Stomach (tissue), 9 donors: ENCODE results near the gene PDPK1. TPM values are rescaled to one million over a fixed set of nuclear protein-coding genes. Genes with fewer than 3 reads are reported as not detected.
"Not testable (repeated sequence)": the region's sequence is repeated elsewhere in the genome, so short reads cannot be mapped to it uniquely, and the experiment has no call there.

Experiments
- DNase-seq, 2 donors: peaks; one replicate each; pipeline versions ENCODE4 v3.0.0 to v3.0.0-alpha.2; 2013 to 2019
- H3K27ac ChIP-seq, 5 donors: fragments of 200-600 bp in 4 of 5; sonication (generic) in 4 of 5; one replicate each; pipeline ENCODE4 v1.5.1; 2013 to 2019; ENCODE audit warnings: mild to moderate bottlenecking in 1 of 5, moderate library complexity in 1 of 5
- H3K27me3 ChIP-seq, 3 donors: fragments of 200-600 bp; sonication (generic); one replicate each; pipeline ENCODE4 v1.5.1; 2017 to 2019; ENCODE audit warnings: mixed run types in 1 of 3
- H3K36me3 ChIP-seq, 4 donors: fragments of 200-600 bp; sonication (generic); 1 replicate in 3 of 4; 2 replicates in 1 of 4; pipeline ENCODE4 v1.5.1; 2016 to 2019
- H3K4me1 ChIP-seq, 4 donors: fragments of 200-600 bp; sonication (generic); one replicate each; pipeline ENCODE4 v1.5.1; 2016 to 2019
- H3K4me3 ChIP-seq, 4 donors: fragments of 200-600 bp; sonication (generic) in 3 of 4; one replicate each; pipeline ENCODE4 v1.5.1; 2016 to 2019; ENCODE audit warnings: mild to moderate bottlenecking in 1 of 4
- H3K9me3 ChIP-seq, 4 donors: fragments of 200-600 bp; sonication (generic); one replicate each; pipeline ENCODE4 v1.5.1; 2016 to 2019
- EP300 ChIP-seq: sonication (generic); formaldehyde crosslinking; IDR thresholded peaks from one replicate; pipeline ENCODE4 v1.6.1; 2017; ENCODE audit warnings: antibody characterized with exemption
- POLR2A ChIP-seq, 4 donors: fragments of 450-650 bp; IDR thresholded peaks; one replicate each; pipeline ENCODE4 v1.6.1; 2016; ENCODE audit warnings: antibody characterized with exemption in 4 of 4, control low read depth in 2 of 4, mild to moderate bottlenecking in 1 of 4, moderate library complexity in 1 of 4
- POLR2AphosphoS5 ChIP-seq, 3 donors: sonication (generic); formaldehyde crosslinking; IDR thresholded peaks; one replicate each; pipeline ENCODE4 v1.6.1; 2016; ENCODE audit warnings: antibody characterized with exemption in 3 of 3
- WGBS, 5 donors: extraction: QIAGEN DNeasy Blood & Tissue Kit in 3 of 5; methylation state at CpG; one replicate each; pipeline versions ENCODE4 v1.1.5 to v1.1.7; 2013 to 2018; 5-methylcytosine and 5-hydroxymethylcytosine counted together
- intact Hi-C: fragments of 100-400 bp; cut with DNase I; formaldehyde crosslinking; loops from one replicate; pipeline ENCODE4 v1.15.1; 2023; ENCODE audit warnings: low total_unique reads
- polyA plus RNA-seq, 3 donors: library from polyadenylated mRNA; stranded (reverse); fragments of 200-250 nt; gene quantifications; one replicate each; pipeline ENCODE4 v1.2.3, GENCODE V29; 2013
- total RNA-seq, 5 donors: library from RNA; depleted of rRNA; stranded (reverse); fragments of >200 nt; gene quantifications; one replicate each; pipeline versions ENCODE4 v1.1.0 to v1.2.3, GENCODE V29; 2014 to 2016
- TF ChIP-seq, protein P1 (sequence below), 7 experiments: fragments of 450-650 bp in 4 of 7; fragments of 200-600 bp in 3 of 7; sonication (generic) in 3 of 7; IDR thresholded peaks; one replicate each; pipeline ENCODE4 v1.5.1; 2016 to 2019; ENCODE audit warnings: antibody characterized with exemption in 7 of 7, control low read depth in 2 of 7, mild to moderate bottlenecking in 1 of 7
- donor health status: healthy with polysubstance abuse.
- donor health status: Bipolar disorder and iron deficiency.
- donor health status: healthy.

Gene PDPK1
- total and polyA plus RNA-seq, 8 donors, result 7.0 to 86.9 (median 23.6) TPM

DNA sequence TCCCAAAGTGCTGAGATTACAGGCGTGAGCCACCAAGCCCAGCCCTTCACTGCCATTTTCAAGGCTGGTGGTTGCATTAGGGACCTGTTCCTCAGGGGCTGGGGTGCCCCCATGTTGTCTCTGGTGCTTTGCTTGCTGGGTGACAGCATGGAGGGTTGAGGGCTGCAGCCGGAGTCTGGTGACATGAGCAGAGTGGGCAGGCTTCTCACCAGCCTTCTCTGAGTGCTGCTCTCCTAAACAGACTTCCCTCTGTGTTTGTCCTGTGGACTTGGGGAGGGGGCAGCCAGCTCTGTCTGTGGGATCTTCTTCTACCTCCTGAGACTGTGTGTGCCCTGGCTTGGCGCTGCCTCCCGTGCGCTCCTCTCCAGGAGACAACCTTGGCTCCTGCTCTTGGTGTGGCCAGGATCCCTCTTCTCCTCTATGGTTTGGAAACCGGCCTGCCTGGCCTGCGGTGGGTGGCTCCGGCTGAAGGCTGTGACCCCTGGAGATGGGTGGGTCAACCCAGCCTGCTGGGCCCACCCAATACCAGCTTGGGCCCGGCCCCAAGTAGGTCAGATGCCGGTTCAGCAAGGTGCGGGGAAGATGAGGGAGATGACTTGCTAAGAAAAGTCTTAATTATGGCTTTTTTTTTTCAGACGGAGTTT, 72.1 kb downstream of the PDPK1 start:
- intact Hi-C loops, result no loop called here
- Histone ChIP-seq H3K36me3 (peaks cover 17 to 22% (median 21%) of the 10 kb centered on the region in 4 donors), H3K27ac (no peak overlapping the region), H3K4me1 (peaks cover 0 to 18% (median 10%) of the 10 kb centered on the region in 4 donors), H3K27me3 (no peaks in the 10 kb centered on the region), H3K9me3 (no peaks in the 10 kb centered on the region), H3K4me3 (no peak overlapping the region)
- 80 to 91% (median 86%) methylated on average over 6 to 12 of the region's 12 CpGs for WGBS, 5 donors
- no peak for DNase-seq
- TF ChIP-seq POLR2A (IDR thresholded peaks at IDR 0.05) (no peak), EP300 (no peak), POLR2AphosphoS5 (IDR thresholded peaks at IDR 0.05) (no peak)
- TF ChIP-seq, protein P1, sequence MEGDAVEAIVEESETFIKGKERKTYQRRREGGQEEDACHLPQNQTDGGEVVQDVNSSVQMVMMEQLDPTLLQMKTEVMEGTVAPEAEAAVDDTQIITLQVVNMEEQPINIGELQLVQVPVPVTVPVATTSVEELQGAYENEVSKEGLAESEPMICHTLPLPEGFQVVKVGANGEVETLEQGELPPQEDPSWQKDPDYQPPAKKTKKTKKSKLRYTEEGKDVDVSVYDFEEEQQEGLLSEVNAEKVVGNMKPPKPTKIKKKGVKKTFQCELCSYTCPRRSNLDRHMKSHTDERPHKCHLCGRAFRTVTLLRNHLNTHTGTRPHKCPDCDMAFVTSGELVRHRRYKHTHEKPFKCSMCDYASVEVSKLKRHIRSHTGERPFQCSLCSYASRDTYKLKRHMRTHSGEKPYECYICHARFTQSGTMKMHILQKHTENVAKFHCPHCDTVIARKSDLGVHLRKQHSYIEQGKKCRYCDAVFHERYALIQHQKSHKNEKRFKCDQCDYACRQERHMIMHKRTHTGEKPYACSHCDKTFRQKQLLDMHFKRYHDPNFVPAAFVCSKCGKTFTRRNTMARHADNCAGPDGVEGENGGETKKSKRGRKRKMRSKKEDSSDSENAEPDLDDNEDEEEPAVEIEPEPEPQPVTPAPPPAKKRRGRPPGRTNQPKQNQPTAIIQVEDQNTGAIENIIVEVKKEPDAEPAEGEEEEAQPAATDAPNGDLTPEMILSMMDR (IDR thresholded peaks at IDR 0.05), result no peak

DNA sequence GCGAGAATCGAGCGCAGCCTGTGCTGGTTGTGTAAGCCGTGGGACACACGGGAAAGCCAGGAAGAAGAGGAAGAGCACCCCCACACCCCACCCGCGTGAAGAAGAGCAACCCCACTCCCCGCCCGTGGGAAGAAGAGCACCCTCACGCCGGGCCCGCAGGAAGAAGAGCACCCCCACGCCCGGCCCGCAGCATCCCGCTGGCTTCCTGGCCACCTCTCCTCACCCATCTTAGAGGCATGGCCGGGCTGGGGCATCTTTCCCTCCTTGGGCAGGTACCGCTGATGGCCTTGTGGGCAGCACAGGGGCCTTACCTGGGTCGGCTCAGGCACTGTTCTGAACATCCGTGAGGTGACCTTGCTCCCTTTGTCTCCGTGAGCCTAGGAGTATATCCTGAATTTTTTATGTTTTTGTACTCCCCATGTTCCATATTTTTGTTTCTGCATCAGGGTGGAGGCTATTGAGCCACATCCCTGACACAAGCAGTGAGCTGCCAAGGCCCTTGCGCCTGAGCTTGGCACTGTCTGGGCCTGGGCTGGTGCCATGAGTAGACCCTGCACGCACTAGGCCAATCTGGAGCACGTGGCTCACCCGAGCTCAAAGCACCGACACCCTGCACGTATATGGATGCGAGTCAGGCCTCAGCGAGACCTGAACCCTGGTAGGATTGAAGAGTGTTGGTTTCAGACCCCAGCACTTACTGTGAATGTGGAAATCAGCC, 73.1 kb downstream of the PDPK1 start:
- intact Hi-C loops, result no loop called here
- Histone ChIP-seq H3K4me3 (no peak overlapping the region), H3K9me3 (no peaks in the 10 kb centered on the region), H3K36me3 (peaks cover 18 to 25% (median 24%) of the 10 kb centered on the region in 4 donors), H3K4me1 (peaks cover 0 to 14% (median 4%) of the 10 kb centered on the region in 4 donors), H3K27ac (no peak overlapping the region), H3K27me3 (no peaks in the 10 kb centered on the region)
- 92 to 93% (median 93%) methylated on average over 26 to 29 of the region's 29 CpGs for WGBS, 5 donors
- TF ChIP-seq, protein P1 (IDR thresholded peaks at IDR 0.05), result no peak
- no peak for TF ChIP-seq EP300
- TF ChIP-seq POLR2A (IDR thresholded peaks at IDR 0.05), result no peak
- TF ChIP-seq POLR2AphosphoS5 (IDR thresholded peaks at IDR 0.05), result no peak
- DNase-seq, result no peak

DNA sequence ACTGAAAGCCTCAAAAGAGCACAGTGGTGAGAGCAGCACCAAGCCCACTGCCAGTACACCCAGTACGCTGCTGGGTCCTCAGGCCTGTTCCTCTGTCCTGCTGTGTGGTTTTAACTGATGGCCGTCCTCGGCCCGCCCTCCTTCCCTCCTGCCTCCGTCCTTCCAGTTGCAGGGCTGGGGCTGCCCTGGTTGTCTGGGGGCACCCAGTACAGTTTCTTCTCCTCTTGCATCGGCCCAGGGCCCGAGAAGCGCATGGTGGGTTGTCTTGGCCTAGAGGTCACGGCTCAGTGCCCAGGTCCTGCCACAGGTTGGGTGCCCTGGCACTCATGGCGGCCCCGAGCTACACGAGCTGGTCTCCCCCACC, 73.7 kb downstream of the PDPK1 start:
- Histone ChIP-seq H3K36me3 (peaks cover 18 to 25% (median 24%) of the 10 kb centered on the region in 4 donors), H3K9me3 (no peaks in the 10 kb centered on the region), H3K27ac (no peak overlapping the region), H3K4me1 (peaks cover 0 to 14% (median 4%) of the 10 kb centered on the region in 4 donors), H3K27me3 (no peaks in the 10 kb centered on the region), H3K4me3 (no peak overlapping the region)
- no peak for TF ChIP-seq EP300
- no peak for TF ChIP-seq POLR2A (IDR thresholded peaks at IDR 0.05)
- TF ChIP-seq, protein P1 (IDR thresholded peaks at IDR 0.05), result no peak
- no peak for TF ChIP-seq POLR2AphosphoS5 (IDR thresholded peaks at IDR 0.05)
- intact Hi-C loops, result no loop called here
- DNase-seq, result no peak
- 91 to 100% (median 98%) methylated on average over 4 to 10 of the region's 12 CpGs for WGBS, 5 donors

DNA sequence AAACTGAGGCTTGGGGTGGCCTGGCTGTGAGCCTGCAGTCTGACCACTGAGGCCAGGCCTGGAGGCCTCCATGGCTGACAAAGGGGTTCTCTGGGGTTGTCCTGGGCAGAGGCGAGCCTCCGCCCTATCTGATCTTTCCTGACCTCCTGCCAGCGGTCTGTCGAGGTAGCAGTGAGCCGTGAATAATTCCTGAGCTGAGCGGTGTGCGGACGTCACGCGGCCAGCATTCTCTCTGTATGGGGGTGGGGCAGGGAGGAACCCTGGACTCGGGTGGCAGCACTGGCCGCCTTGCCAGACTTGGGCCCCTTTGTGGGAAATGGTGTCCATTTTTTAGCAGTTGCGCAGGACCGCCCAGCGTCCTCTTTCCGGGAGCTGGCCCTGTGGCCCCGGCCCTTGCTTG, 74.1 kb downstream of the PDPK1 start:
- intact Hi-C loops, H3K4me3 ChIP-seq, H3K9me3 ChIP-seq, H3K27me3 ChIP-seq, DNase-seq, H3K27ac ChIP-seq: not testable (repeated sequence)
- peaks cover 0 to 14% (median 4%) of the 10 kb centered on the region in 4 donors for H3K4me1 ChIP-seq
- 95 to 96% methylated on average over 5 of the region's 17 CpGs; no CpG with 5 or more reads in 3 of the 5 donors for WGBS, 5 donors
- peaks cover 18 to 25% (median 24%) of the 10 kb centered on the region in 4 donors for H3K36me3 ChIP-seq

DNA sequence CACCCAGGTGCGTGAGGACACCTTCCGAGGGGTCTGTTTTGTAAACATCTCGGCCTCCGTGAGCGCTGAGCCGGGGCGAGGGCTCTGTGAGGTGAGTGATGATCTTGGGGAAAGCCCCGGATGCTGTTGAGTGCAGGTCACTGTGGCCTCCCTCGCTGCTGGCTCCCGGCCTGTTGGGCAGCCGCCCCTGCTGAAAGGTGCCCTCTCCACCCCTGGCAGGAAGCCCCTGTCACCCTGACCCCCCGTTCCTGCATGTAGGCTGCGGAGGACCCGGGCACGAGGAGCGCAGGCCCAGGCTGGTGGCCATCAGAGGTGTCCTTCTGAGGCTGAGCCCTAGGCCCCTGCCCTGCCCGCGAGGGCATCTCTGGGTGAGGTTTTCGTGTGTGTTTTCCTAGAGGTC, 75.4 kb downstream of the PDPK1 start:
- DNase-seq, intact Hi-C loops, H3K9me3 ChIP-seq, H3K27ac ChIP-seq, H3K4me3 ChIP-seq, H3K4me1 ChIP-seq, H3K27me3 ChIP-seq: not testable (repeated sequence)
- 90 to 97% (median 95%) methylated on average over 7 to 16 of the region's 19 CpGs for WGBS, 5 donors
- H3K36me3 ChIP-seq, result peaks cover 18 to 25% (median 24%) of the 10 kb centered on the region in 4 donors
